GM18907 (cell line): ENCODE measurements around the gene LRFN2.

Experiments used
- ATAC-seq: cut with Tn5 transposase; IDR thresholded peaks from one replicate; pipeline ENCODE4 v1.9.1; 2021; ENCODE audit warnings: mild to moderate bottlenecking, moderate library complexity; ENCODE audit not compliant: unreplicated experiment

Gene LRFN2

DNA sequence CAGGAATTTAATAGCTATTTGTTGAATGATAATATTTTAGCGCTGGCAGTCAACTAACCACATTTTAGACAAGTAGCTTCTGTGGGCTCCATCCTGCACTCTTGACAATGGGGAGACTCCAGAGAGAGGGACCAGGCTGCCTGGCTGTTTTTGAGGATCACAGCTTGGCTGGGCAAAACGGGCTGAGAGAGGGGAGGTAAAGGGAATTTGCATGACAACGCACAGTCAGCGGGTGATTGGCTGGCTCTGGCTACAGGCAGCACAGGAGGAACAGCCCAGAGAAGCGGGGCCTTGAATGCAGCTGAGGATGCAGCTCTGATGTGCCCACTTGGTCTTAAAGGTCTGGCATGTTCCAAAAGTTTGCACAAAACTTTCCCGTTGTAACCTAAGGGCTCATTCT lies 41.2 kb downstream of the LRFN2 start:
- ATAC-seq = no peak

DNA sequence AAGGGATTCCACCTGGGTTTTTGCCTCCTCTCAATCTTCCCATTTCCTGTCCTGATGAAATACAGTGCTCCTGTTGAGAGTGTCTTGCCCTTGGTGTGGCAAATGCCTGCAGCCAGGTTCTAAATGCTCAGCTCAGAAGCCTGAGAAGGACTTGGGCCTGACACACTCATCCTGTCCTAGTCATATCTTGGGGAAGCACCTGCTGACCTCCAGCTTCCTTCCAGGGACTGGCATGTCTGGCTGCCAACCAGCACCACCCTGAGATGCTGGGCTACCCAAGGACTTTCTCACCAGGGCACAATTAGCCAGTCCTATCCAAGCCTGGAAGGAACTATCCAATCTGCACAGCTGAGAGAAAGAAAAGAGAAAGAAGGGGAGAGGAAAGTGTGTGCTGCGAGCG lies 43.4 kb downstream of the LRFN2 start:
- ATAC-seq = no peak

DNA sequence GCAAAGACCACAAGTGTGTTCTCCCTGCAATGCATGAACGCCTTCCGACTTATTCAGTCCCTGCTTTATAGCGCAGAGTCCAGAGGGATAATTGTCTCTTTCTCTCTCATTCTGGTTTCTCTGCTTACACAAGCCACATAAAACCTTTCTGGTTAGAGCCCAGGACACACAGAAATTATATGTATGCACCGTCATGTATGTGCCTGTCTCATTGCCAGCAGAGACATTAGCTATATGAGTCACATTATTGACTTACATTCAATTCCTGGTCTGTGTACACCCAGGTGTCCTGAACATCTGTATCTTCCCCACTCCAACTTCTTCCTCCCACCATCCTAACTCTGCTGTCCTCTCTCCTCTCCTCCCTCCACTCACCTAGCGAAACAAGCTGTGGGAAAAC lies 44.0 kb downstream of the LRFN2 start:
- no peak for ATAC-seq

DNA sequence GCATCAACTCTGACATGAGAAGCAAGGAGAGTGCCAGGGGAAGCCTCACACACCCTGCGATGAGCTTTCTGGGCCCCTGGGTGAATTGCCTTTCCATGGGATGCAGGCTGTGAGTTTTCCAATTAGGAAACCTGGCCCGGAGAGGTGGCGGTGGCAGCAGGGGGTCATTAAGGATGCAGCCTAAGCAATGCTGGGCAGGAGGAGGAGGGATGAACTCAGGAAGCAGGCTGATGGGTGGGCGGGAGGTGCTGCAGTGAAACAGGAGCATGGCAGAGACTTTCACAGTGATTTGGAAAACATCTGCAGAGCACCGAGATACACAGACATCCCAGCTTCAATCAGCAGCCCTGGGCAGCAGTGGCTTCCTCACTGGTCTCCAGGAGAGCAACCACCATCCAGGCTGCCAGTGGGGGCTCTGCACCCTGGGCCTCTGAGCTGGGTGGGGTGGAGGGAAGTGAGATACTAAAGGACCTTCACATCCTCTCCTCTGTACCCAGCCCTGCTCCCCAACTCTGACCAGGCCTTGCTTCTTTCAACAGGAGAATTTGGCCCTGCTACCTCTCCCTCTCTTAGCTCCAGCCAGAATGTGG lies 44.9 kb downstream of the LRFN2 start:
- ATAC-seq = no peak

DNA sequence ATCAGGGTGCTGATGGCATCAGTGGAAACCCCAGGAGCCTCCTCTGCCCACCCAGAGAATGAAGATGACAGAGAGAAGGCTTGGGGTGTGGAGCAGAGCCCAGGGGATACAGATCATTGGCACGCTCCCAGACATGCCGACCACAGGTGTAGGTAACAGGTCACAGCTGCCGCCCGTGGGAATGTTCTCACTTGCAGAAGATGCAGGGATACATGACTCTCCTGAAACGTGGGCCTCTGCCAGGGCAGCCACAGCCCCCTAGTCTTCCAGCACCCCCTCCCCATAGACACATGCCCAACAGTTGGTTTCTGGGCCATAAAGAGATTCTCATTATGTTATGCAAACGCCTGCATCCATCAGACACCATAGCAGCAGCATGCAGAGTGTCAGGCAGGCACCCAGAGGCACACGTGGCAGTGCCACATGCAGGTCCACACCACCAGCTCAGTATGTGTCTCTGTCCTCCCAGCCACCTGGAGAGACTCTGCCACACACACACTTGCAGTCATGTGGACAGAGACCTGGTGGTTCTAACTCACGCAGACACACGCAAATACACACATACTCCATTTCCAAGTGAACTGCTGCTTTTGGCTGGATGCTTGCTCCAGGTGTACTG lies 45.5 kb downstream of the LRFN2 start:
- no peak for ATAC-seq

DNA sequence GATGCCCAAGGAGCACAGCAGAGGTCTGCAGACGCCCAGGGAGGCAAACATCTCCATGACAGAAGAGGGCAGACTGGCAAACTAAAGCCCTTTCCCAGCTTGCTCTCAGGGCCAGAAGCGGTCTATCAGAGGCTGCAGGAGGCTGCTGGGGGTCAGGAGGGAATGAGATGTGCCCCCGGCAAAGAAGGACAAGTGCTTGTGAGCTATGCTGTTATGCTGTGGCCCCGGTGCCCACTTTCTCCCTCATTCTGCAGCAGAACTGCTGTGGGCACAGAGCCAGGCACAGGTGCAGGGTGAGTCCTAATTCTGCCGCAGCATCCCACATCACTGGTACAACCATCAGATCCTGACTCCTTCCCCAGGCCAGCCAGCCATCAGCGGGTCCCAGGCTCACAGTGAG lies 46.4 kb downstream of the LRFN2 start:
- ATAC-seq = no peak

DNA sequence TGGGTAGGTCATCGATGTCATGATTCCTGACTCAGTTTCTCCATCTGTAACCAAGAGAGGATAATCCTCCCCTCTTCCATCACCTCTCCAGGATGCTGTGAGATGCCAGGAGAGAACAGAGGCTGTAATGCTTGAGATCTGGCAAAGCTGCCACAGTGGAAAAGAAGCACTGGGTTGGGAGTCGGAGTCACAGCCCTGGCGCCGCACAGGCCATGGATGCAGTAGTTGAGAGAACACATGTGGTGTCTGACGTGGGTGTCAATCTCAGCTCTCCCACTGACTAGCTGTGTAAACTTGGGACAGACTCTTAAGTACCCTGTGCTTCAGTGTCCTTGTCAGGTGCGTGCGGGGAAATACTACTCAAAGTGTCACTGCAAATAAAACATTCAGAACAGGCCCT lies 47.3 kb downstream of the LRFN2 start:
- ATAC-seq = no peak

DNA sequence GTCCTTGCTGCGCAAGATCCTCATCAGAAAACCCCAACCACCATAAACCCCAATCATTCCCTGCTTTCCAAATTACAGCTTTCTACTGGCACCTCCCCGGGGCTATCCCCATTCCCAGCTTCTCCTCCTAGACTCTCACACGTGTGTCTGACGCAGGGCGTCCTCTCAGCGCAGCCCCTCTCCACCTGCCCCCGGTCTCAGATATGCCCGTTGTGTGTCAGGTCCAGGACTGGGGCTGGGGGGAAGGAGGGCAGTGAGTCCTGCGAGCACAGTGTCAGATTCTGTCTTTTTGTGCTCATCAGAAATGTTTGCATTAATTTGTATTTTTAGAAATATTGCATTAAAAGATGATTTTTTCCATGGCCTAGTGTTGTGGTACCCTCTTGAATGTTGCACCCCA lies 48.6 kb downstream of the LRFN2 start:
- ATAC-seq = no peak

DNA sequence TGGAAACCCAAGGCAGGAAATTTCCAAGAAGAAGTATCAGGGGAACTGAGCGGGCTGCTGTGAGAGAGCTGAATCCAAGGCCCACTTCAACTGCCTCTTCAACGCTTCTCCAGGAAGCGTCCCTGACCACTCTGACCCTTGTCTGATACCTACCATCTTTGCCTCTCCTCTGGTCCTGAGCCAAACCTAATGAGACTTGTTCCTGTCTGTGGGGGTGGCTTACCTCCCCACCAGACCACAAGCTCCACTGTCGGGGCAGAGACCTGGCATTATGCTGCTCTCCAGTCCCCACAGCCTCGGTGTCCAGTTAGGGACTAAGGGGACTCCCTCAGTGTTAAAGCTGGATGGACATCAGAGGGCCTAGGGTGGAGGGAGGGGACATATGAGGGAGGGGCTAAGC lies 49.7 kb downstream of the LRFN2 start:
- ATAC-seq = no peak

DNA sequence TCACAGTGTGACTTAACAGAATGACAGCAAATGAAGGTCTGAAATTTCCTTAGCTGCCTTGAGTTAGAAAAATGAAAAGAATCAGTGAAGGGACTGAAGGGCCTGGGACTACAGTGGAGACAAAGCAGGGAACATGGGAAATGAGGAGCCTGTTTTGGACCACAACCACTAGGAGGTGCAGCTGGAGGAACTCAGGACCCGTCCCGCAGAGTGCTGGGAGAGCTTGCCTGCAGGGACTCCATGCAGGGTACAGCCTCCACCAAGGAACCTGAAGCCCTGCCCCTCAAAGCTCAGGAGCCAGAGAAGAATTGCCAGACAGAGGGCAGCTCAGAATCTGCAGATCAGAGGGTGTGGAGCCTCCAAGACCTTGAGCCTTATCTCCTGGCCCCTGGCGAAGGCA lies 50.7 kb downstream of the LRFN2 start:
- ATAC-seq = no peak

DNA sequence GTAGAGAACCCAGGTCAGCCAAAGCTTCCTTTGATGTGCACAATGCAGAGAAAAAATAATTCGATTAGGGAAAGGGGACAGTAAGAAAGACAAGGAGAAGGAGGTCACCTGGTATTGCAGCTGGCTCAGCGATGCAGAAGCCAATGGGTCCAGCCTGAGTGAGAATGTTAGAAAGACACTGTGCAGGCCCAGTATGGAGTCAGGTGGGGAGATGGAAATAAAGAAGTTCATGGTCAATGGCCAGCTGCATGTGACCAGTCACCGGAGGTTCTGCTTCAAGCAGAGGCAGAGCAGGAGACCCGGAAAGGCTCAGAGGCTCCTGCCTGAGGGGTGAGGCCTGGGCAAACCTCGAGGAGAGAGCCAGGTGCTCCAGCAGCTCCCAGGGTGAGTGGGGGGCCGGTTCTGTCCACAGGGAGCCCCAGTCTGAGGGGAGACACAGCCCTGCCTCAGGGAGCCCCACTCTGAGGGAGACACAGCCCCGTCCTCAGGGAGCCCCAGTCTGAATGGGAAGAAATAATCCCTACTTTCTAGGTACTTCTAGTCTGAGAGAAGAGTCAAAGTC lies 51.3 kb downstream of the LRFN2 start:
- no peak for ATAC-seq

DNA sequence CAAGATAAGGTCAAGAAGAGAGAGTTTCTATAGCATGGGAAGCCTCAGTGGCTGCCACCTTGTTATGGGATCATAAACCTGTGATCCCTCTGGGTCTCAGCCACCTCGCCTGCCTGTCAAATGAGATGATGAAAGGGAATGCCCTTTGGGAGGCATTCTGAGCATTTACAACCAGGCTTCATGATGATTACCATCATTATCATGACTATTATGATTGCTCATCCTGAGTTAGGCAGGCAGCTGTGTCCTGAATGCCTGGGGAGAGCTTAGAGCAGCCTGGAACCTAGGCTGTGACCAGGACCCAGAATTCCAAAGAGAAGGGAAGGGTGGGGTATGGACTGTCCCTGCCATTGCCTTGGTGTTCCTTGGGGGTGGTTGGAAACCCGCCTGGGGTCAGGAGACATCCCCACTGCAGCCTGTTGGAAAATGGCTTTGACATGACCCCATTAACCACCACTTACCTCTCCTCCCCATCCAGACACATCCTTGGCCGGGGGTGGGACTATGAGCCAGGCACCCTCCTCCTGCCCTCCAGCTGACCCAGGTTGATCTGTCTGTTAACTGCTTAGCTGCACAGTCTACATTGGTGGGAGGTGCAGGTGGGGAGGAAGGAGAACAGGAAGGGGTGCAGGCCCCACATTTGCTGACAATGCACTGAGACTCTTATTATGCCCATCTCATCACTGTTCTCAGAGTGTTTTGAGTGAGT lies 51.9 kb downstream of the LRFN2 start:
- ATAC-seq = no peak

DNA sequence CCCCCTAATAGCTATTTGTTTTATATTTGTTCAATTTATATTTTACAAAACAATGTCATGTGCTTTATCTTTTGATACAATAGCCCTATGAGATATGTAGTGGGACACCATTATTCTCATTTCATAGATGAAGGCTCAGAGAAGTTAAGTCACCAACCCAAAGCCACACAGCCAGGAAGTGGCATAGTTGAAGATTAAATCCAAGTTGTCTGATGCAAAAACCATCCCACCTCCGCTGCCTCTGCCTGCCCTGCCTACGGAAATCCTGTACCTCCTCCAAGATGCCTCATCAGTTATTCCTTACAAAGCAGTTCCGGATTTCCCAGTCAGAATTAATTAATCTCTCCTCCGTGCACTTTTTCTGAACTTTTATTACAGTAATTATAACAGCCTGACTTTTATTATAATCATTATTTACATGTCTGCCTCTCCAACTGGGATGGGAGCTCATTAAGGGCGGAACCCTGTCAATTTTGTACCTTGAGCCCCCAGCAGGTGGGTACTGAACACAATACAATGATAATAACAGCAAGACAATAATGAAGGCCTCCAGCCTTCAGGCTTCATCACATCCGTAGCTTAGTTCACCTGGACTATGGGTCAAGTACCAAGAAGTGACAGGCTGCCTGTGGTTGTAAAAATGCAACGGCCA lies 54.7 kb downstream of the LRFN2 start:
- ATAC-seq = no peak

DNA sequence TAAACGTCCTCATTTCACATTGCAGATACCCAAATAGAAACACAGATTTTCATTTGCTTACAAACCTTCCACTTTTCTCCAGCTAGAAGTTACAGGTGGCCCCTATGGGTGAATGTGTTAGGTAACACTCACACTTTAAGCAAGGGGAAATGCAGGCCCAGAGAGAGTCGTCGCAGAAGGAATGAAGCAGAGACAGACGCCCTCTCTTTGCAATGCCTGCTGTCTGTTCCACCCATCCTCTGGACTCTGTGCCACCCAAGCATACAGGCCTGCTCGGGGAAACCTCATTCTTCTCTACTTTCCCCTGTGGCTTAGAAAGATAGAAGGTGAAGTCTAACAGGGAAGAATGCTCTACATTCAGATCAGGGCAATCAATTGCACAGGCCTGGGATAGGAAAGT lies 57.2 kb downstream of the LRFN2 start:
- ATAC-seq = no peak

DNA sequence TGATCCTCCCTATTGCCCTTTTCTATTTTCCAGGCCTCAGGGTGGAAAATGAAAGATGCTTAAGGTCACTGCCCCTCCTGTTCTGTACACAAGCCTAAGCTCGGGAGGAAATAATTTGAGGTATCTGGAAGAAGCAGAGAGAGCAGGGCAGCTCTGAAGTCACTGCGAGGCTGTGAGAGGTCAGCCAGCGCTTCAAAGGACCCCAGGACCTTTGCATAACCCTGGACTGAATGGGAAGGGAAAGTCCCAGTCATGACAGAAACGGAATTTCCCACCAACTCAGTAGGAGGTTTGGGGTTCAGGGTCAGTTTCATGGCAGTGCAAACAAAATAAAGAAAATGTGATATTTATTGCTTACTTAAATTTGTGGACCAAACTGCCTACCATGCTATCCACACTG lies 58.1 kb downstream of the LRFN2 start:
- ATAC-seq = no peak

DNA sequence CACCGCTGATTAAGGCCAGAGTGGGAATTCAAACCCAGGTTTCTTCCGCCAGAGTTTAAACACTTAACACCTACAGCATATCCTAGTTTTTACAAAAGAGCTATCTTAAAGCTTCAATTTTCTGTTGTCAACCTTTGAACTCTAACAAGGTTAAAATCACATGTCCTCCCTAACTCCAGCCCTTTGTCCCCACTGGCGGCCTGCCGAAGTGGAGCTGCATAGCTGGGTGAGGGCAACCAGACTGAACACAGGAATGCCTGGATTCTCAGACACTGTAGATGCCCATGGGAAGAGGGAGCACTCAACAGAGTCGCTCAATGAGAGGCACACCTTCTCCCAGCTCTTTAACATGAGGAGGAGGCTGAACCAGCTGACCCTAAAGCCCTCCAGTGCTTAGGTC lies 59.1 kb downstream of the LRFN2 start:
- no peak for ATAC-seq

DNA sequence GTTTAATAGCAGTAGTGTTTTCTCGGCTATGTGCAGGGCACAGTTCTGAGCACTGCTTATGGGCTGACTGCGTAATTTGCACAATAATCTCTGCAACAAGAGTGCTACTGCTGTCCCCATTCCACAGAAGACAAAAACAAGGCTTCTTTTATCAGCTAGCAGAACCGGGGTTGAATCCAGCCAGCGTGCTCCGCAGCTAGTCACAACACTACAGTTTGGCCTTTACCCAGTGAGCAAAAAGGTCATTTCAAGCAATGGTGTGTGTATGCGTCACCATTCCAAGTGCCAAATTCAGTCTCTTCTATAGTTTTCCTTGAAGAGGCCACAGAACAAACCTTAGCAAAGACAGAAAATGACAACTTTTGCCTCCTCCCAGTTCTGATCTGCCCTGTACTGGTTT lies 61.1 kb downstream of the LRFN2 start:
- no peak for ATAC-seq

DNA sequence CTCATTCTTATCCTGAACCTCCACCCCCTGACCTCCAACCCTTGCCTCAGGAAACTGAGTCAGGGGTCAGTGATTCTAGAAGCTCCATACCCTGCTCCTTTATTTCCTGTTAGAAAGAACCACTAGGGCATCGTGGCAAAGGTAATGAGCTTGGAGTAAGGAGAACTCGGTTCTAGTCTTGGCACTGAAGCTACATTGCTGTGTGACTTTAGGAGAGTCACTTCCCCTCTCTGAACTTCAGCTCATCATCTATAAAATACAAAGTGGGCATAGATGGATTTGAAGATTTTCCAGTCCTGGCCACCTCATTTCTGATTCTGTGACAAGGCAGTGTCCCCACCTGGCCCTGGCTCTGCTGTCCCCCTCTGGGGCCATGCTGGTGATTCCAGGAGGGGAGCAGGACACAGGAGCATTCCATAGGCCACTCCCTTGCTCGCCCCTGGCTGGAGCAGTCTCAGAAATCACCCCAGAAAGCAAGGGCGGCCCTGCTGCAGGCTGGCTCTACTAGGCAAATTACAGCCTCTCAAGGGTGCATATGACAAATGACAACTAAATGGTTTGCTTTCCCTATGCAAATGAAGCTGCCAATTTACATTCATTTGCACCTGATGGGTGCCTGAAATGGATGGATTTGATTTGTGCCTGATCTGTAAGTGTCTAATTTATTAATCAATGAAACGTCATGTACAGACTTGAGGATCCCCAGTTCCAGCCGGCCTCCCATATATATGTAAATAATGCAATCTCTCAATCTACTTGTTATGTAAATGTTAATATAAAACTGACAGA lies 62.2 kb downstream of the LRFN2 start:
- ATAC-seq = no peak

DNA sequence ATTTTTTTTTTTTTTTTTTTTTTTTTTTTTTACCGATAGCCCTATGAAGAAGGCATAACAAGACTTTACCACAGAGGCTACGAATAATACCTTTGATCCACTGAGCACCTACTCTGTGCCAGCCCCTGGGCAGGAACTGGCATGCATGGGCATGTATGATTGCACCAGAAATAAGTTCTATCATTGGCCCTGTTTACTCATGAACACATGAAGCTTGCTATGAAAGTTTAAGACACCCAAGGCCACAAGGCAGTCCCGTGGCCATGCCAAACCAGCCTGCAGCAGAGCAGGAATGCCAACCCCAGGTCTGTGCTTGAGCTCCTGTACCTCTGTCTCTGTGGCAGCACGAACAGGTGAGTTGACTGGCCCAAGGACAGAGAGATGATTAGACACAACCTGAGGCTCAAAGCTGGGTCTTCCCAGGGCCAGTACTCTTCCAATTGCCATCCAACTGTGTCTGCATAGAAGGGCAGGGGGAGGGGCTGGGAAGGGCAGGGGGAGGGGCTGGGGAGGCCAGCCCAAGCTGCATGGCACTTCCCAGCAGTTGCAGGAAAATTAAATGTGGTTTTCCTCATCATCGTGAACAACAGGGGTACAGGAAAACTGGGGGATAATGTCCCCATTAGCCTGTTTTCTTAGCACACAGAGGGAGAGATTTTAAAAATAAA lies 63.5 kb downstream of the LRFN2 start:
- ATAC-seq = no peak

DNA sequence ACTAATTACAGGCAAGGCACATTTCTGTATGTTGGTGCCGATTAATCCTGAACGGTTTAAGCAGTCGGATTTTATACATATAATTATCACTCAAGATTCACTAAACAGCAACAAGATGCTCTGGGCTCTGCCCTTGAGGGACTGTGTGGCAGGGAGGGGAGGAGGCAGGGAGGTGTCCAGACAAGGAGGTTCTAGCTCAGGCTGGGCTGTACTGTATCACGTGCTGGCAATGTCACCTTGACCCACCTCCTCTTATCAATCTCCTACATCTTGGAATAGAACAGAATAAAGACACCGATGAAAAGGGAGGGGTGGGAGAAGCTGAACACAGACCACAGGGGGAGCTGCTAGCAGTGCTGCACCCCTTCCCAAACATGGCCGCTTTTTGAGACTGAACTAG lies 65.7 kb downstream of the LRFN2 start:
- no peak for ATAC-seq

DNA sequence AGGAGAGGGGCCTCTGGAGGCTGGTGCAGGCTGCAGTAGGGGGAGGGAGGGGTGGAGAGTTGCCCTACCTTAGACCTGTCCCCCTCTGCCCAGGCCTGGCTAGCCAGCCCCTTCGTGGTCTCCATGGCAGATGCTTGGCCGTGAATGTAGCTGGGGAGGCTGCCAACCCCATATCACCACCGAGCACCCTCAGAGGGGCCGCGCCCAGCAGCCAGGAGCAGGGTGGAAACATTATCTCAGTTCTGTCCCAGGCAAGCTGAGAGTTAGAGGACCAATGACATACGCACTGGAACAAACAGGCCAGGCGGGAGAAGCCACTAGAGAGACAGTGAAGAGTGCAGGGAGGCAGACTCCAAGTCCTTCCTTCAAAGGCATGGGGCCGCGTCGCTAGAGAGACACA lies 66.5 kb downstream of the LRFN2 start:
- no peak for ATAC-seq
